ENCODE measurements around the gene LPP. TPM values are rescaled to one million over a fixed set of nuclear protein-coding genes. Genes with fewer than 3 reads are reported as not detected.

LPP gene
- total RNA-seq, 1 donor from 2014 or later, result 23.1 TPM

- H3K27me3 Mint-ChIP-seq (ENCODE audit: unreplicated experiment), result no peaks in the 10 kb centered on the region
- H3K9me3 Mint-ChIP-seq (ENCODE audit: unreplicated experiment), result peaks cover 2% of the 10 kb centered on the region
- no peaks in the 10 kb centered on the region for H3K36me3 Mint-ChIP-seq (ENCODE audit: unreplicated experiment)
- no peaks in the 10 kb centered on the region for H3K4me1 Mint-ChIP-seq (ENCODE audit: low read depth, unreplicated experiment)
- DNase-seq, result no peak
- no peak overlapping the region for H3K4me3 Mint-ChIP-seq (ENCODE audit: unreplicated experiment)
- TF ChIP-seq CTCF (IDR thresholded peaks at IDR 0.05; ENCODE audit: partially characterized antibody, unreplicated experiment), result no peak
- no peak overlapping the region for H3K27ac Mint-ChIP-seq (ENCODE audit: unreplicated experiment)
Measured at GRCh38 chr3:188870431-188870830, 716.5 kb downstream of the LPP start.

- DNase-seq, result no peak
- Mint-ChIP-seq H3K4me3 (ENCODE audit: unreplicated experiment) (no peak overlapping the region), H3K4me1 (ENCODE audit: low read depth, unreplicated experiment) (no peaks in the 10 kb centered on the region), H3K9me3 (ENCODE audit: unreplicated experiment) (peaks cover 2% of the 10 kb centered on the region), H3K27me3 (ENCODE audit: unreplicated experiment) (no peaks in the 10 kb centered on the region), H3K27ac (ENCODE audit: unreplicated experiment) (no peak overlapping the region), H3K36me3 (ENCODE audit: unreplicated experiment) (no peaks in the 10 kb centered on the region)
- TF ChIP-seq CTCF (IDR thresholded peaks at IDR 0.05; ENCODE audit: partially characterized antibody, unreplicated experiment), result no peak
Measured at GRCh38 chr3:188874576-188874975, 720.6 kb downstream of the LPP start.

DNA sequence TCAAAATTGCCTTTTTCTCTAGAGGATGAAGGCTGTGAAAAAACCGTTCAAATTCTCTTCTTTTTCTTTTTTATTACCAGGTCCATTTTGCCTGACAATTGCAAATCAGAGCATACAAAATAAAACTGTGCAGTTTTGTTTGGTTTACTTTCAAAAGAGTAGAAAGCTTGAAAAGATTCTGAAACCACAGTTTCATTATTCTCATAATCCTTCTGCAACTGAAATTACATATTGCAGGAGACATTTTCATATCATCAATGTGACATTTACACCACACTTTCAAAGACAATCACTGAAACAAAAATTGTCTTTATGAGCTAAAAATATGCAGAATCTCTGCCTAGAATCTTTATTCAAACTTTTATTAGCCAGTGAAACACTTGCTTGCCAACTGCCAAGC lies 721.5 kb downstream of the LPP start:
- no peaks in the 10 kb centered on the region for H3K36me3 Mint-ChIP-seq (ENCODE audit: unreplicated experiment)
- H3K9me3 Mint-ChIP-seq (ENCODE audit: unreplicated experiment), result peaks cover 2% of the 10 kb centered on the region
- no peak overlapping the region for H3K27ac Mint-ChIP-seq (ENCODE audit: unreplicated experiment)
- no peak overlapping the region for H3K4me3 Mint-ChIP-seq (ENCODE audit: unreplicated experiment)
- H3K27me3 Mint-ChIP-seq (ENCODE audit: unreplicated experiment), result no peaks in the 10 kb centered on the region
- DNase-seq, result no peak
- TF ChIP-seq CTCF (IDR thresholded peaks at IDR 0.05; ENCODE audit: partially characterized antibody, unreplicated experiment), result no peak
- no peaks in the 10 kb centered on the region for H3K4me1 Mint-ChIP-seq (ENCODE audit: low read depth, unreplicated experiment)

DNA sequence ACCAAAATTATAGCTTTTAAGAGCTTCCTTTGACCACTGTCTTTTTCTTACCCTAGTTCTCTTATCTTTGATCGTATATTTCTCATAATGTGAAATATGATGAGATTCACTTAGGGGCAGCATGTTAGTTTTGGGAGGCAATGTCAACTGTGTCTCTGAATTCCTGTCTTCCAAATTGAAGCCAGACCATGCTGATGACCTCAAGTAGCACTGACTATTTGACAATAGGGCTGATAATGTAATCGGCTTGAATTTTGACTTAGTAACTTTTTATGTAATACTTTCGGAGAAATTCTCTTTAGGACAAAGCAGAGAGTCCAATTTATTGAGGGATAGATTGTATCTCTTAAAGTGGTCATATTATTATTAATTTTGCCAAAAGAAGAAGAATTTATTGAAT lies 722.4 kb downstream of the LPP start:
- no peak for DNase-seq
- Mint-ChIP-seq H3K27ac (ENCODE audit: unreplicated experiment) (no peak overlapping the region), H3K9me3 (ENCODE audit: unreplicated experiment) (peaks cover 2% of the 10 kb centered on the region), H3K27me3 (ENCODE audit: unreplicated experiment) (no peaks in the 10 kb centered on the region), H3K4me3 (ENCODE audit: unreplicated experiment) (no peak overlapping the region), H3K4me1 (ENCODE audit: low read depth, unreplicated experiment) (no peaks in the 10 kb centered on the region), H3K36me3 (ENCODE audit: unreplicated experiment) (no peaks in the 10 kb centered on the region)
- TF ChIP-seq CTCF (IDR thresholded peaks at IDR 0.05; ENCODE audit: partially characterized antibody, unreplicated experiment), result no peak

DNA sequence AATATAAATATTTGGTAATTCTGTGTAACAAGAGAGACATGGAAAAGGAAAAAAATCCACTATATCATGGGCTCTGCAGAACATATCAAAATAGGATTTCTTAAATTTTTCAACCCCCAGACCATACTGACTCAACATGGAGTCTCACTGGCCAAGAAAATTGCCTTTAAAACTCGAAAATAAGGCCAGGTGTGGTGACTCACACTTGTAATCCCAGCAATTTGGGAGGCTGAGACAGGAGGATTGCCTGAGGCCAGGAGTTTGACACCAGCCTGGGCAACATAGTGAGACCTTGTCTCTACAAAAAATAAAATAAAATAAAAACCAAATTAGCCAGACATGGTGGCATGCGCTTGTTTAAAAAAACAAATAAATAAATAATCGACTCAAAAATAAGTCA lies 723.4 kb downstream of the LPP start:
- Mint-ChIP-seq H3K27me3 (ENCODE audit: unreplicated experiment) (no peaks in the 10 kb centered on the region), H3K36me3 (ENCODE audit: unreplicated experiment) (no peaks in the 10 kb centered on the region), H3K27ac (ENCODE audit: unreplicated experiment) (no peak overlapping the region), H3K9me3 (ENCODE audit: unreplicated experiment) (peaks cover under 1% of the 10 kb centered on the region), H3K4me3 (ENCODE audit: unreplicated experiment) (no peak overlapping the region), H3K4me1 (ENCODE audit: low read depth, unreplicated experiment) (no peaks in the 10 kb centered on the region)
- TF ChIP-seq CTCF (IDR thresholded peaks at IDR 0.05; ENCODE audit: partially characterized antibody, unreplicated experiment), result no peak
- DNase-seq, result no peak

Data from glutamatergic neuron (in vitro differentiated cells).